Hepatocyte (in vitro differentiated cells): ENCODE results near the gene PACRG.

Source experiments
- CTCF ChIP-seq: fragments of 200-600 bp; sonication (generic); IDR thresholded peaks from 2 replicates; pipeline ENCODE4 v1.5.1; 2016; ENCODE audit warnings: antibody characterized with exemption, mild to moderate bottlenecking; ENCODE audit not compliant: poor library complexity
- EZH2 ChIP-seq: fragments of 200-600 bp; sonication (generic); IDR thresholded peaks from 2 replicates; pipeline ENCODE4 v1.6.1; 2016; ENCODE audit warnings: antibody characterized with exemption, mild to moderate bottlenecking, borderline replicate concordance

- TF ChIP-seq CTCF (no peak), EZH2 (no peak)
Measured at GRCh38 chr6:162753775-162754174, 26.0 kb downstream of the PACRG start.
